Measurements from ENCODE around the gene CLTCL1.

CLTCL1 gene

DNA sequence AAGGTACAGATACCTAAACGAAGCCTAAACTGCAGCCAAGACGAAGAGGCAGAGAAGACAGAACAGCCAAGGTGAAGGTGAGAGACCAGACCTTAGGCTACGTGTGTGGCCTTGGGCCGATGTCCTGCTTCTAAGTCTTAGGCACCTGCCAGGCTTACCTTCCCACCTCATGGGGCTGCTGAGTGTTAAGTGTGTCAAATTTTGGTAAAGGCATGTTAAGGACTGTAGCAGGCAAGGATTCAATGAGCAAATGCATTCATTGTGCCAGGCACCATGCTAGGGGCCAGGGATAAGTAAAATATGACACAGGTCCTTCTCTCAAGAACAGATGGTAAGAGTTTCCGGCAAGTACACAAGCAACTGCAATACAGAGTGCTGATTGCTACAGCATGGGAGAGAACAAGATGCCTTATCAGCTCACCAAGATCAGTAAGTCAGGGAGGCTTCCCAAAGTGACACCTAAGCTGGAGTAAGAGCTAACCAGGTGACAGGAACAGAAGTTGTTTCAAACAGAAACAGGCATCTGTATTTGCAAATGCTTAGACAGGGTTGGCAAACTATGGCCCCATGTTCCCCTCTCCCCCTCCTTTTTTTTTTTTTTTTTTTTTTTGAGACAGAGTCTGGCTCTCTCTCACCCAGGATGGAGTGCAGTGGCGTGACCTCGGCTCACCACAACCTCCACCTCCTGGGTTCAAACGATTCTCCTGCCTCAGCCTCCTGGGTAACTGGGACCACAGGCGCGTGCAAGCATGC, 46.7 kb downstream of the CLTCL1 start:
- no peak for DNase-seq (ENCODE audit: low read depth)

DNA sequence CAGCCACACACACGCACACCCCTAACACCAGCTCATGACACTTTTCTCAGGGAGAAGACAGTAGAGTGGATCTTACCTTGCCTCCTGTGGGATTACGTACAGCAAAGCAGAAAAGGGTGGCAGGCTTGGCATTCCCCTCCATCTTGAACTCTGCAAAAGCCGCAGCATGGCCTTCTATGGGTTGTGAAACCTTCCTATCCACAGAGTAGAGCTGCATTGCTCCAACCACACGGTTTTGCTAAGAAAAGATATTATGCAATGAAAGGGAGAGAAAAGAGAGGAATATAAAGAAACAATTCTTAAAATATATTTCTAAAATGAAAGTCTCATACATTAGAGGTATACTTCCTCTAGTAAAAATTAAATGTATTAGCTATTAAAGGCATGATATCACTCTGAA, 48.8 kb downstream of the CLTCL1 start:
- DNase-seq (ENCODE audit: low read depth) = no peak

DNA sequence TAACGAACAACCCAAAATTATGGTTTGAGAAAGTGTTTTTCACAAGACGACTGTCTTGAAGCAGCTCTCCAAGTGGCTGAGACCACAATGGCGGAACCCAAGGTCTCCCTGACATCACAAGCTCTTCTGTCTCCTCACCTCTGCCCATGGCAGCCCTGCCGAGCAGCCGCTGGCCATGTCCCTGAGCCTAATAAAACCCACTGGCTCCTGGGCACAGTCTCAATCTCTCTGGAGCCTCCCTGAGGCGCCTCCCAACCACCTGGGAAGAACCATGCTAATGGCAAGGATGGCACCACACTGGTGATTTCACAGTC, 50.0 kb downstream of the CLTCL1 start:
- DNase-seq (ENCODE audit: low read depth) = no peak

DNA sequence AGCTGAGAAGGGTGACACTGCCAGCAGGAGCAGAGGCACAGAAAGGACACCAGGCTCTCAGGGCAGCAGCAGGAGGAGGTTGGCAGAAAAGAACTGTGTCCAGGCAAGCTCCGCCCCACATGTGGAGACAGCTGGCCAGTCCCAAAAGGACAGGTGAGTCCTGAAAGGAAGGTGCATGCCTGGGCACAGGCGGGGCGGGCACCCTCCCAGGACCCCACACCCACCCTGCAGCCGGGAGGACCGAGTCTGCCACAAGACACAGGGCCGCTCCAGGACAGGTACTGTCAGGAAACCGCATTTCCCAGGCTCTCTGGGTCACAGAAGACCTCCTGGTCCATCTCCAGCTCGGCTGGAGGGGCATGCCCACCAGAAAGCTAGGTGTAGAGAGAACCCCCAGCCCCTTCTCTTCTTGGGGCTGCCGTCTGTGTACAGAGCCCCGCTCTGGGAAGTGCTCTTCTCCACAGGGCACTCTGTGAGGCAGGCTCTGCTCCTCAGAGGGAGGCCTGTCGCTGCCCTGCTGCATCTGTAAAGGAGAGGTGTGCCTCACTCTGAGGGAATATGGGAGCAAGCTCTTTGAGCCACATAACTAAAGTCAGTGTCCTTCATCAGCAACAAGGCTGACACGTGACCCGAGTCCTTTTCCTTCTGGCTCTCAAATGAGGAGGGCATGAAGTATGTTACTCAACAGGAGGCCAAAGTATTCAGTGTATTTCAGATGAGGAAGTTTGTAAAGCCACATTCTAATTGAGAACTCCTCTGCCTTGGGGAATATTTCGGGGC, 50.5 kb downstream of the CLTCL1 start:
- DNase-seq (ENCODE audit: low read depth) = no peak

DNA sequence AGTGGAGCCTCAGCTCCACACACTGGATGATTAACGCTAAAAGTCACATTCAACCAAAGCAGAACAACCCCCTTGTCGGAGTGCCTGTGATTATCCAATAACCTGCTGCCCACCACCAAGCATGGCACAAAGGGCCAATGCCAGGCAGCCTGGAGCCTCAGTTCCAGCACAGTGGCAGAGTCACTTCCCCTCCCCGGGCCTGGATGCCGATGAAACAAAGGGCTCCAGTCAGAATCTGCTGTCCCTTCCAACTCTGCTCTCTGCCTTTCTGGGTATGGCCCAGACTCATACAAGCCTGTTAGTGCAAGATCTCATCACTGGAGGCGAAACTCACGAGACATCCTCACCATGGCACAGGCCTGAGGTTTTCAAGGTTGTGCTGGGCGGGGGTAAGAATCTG, 52.1 kb downstream of the CLTCL1 start:
- no peak for DNase-seq (ENCODE audit: low read depth)

DNA sequence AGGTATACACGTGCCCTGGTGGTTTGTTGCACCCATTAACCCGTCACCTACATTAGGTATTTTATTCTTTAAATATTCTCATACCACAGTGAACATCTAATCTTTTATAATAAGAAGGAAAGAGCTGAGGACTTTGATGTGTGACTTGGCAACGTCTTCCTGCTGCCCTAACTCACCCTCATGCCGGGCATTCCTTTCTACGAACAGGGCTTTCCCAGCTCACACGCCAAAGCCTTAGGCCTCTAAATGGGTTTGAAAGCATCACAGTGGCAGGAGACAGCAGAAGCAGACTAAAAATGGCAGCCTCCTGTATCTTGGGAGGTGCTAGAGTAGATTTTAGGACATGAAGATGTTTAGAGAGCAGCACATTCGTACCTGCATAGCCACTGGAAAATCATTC, 52.6 kb downstream of the CLTCL1 start:
- no peak for DNase-seq (ENCODE audit: low read depth)

DNA sequence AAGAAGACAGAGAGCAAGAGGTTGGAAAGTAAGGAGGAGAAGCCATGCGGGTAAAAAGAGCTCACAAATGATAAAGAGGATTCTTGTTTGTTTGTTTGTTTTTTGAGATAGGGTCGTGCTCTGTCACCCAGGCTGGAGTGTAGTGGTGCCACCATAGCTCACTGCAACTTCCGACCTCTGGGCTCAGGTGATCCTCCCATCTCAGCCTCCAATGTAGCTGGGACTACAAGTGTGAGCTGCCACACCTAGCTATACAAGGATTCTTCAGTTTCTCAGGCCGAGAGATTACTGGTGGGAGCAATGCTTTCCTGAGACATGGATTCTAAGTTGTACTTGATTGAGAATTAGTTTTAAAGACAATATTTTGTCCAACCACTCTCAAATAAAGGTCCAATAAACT, 55.6 kb downstream of the CLTCL1 start:
- DNase-seq (ENCODE audit: low read depth) = no peak

DNA sequence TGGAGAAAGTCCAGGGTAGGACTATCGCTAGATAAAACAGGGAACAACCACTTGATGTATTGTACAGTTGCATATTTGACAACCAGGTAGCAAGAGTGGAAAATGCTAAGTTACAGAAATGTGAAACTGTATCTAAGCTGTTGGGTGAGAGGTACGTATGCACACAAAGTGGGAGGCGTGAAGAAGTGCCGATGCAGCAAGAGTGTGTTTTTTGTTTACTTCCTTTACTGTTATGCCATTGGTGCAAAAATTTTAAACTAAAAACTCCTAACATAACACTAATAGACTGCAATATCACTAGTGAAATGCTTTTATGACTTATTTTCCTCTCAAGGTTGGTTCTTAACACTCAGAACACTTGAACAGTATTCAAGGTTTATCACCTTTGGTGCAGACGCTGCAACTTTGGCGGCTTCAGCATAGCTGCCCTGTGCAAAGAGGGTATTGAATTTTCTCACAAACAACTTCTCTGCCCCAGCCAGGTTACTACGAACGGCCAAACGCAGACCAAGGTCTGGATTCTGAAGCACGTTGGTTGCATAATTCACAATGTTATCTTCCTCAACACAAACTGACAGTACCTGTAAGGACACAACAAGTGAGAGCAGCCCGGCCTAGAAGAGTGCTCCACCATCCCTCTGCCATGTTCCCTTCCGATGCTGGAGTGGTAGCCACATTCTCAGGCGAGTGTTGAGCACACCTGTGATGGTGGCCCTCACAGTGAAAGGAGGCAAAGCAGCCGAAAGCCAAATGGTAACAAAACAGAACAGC, 57.2 kb downstream of the CLTCL1 start:
- no peak for DNase-seq (ENCODE audit: low read depth)

DNA sequence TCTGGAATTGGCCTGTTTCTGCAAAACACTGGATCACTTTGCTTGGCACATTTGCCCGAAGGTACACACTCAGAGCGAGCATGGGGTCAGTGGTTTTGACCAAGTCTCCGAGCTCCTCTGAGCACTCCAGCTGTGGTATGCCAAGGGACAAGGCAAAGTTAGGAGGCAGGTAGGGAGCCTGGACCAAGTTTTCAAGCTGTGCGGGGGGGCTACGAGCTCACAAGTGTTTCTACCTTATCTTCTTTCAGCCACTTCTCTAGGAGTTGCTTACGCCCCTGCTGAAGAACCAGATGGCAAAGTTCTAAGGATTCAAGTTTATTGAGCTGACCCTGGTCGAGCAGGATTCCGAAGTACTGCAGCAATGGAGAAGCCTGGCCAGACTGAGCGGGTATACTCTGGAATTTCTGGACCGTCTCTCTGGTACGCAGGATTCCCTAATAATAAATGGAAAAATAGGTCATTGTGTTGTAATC, 58.3 kb downstream of the CLTCL1 start:
- no peak for DNase-seq (ENCODE audit: low read depth)

DNA sequence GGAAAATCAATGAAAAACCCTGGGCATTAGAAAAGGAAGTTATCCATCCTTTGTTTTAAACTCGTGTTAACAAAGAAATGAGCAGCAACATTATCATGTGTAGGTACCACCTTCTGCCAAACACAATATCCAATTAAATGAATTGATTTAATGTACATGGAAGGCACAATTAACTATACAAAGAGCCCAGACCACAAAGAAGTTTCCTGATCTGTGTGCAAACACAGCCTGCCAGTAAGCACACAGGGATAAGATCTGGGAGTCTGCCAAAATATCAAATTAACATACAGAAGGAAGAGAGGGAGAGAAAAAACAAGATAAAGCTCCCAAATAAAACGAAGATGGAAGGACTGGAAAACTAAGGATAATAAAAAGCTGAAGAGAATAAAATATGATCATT, 58.9 kb downstream of the CLTCL1 start:
- no peak for DNase-seq (ENCODE audit: low read depth)

DNA sequence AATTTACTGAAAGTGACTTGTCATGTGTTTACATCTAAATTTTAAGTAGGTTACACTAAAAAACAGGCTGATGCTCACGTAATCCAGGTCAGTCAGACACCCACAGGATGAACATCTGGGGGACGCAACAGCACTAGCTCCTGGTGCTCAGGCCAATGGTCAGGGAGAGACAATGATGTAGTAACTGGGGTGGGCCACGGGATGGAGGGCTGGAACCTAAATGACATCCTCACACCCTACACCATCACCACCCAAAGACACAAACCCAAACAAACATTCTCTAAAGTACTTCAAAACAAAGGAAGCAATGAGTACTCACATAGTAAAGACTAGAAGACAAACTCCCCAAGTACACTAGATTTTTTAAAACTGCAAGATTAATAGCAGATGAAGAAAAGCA, 59.5 kb downstream of the CLTCL1 start:
- no peak for DNase-seq (ENCODE audit: low read depth)

DNA sequence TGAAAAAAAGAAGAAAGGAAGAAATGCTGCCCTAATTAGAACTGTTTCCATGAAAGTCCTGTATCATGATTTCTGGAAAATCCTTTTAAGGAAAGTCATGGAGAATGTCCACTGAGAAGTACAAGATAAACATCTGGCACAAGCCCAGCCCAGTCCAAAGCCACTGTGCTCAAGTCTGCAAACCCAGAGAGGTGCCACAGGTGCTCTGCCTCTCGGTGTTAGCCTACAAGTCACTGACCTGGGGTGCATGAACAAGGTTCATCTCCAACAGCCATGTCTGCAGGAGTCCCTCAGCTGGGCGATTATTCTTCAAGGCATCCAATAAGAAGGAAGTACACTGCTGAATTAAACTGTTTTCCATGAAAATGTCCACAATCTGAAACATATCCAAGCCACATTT, 61.9 kb downstream of the CLTCL1 start:
- no peak for DNase-seq (ENCODE audit: low read depth)

DNA sequence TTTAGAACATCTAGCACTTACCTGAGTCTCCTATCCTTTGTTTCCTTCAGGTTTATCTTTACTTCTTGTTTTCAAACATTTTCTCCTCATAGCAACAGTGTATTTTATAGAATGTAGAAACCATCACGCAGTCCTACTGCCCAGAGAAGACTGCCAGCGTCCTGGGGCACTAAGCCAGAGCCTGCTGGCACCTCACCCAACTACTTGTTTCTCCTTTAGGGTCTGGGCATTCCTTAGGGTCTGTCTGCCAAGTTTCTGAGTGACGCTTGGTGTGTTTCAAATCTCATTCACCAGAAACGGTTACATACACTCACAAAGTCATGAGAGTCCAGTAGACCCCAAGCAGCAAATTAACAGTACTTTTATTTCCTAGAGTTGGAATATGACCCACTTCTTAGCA, 63.3 kb downstream of the CLTCL1 start:
- DNase-seq (ENCODE audit: low read depth) = no peak

DNA sequence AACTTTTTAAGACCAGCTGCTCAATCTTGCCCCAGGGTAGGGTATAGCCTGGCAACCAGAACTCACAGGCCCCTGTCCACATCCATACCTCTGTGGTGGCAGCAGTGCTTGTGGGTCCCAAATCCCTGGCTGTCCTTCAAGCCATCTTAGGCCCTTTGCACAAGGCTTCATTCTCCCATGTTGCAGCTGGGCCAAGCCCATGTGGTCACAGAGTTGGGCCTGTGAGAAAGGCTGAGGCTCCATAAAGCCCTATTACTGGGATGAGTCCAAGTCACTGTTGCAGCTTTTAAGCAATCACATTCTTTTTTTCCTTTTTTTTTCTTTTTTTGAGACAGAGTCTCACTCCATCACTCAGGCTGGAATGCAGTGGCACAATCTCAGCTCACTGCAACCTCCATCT, 65.1 kb downstream of the CLTCL1 start:
- DNase-seq (ENCODE audit: low read depth) = no peak

DNA sequence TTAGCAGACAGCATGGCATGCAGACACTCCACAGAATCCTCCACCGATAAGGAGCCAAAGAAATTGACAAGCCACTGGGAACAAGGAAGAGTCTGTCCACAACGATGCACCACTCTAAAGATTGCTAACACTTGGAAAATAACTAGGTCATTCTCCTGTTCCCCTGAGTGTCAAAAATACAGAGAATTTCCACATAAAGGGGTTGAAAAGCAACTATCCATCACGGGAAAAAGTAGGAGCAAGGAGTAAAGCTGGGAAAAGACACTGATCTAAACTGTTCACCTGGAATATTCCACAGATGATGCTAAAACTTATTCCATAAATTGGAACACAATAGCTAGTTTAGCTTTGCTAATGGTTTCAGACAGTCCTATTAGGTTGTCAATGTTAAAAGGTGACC, 66.0 kb downstream of the CLTCL1 start:
- DNase-seq (ENCODE audit: low read depth) = no peak

DNA sequence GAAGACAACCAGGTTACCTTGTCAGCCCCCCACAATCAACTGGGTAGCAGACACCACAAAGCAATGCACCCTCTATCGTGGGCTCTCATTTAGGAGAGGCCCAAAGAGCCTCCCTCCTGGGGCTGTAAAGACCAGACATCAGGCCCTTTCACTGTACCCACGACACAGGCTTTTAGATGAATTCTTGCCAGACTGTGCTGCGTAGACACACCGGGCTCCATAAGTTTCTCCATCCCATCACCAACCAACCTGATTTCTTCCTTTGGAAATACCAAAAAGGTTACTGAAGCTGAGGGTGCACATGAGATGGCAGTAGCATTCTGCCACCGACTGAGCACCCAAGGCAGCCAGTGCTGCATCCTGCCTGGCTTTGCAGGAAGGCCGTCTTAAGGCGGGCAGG, 66.5 kb downstream of the CLTCL1 start:
- no peak for DNase-seq (ENCODE audit: low read depth)

DNA sequence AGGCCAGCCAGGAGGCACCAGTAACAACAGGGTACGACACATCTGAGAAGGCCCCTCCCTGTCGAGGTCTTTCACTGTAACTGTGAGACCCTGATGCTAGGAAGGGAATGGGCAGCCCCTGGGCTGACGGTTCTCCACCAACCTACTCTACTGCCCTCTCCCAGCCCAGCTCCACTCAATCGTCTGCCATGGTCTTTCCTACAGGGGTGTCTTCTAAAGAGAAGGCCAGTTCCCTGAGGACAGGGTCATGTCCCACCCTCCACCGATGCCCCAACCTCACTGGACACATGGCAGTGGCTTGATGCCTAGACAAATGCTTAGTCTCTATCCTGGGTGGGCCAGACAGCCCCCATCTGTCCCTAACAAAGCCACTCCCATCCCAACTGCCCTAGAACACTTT, 67.0 kb downstream of the CLTCL1 start:
- DNase-seq (ENCODE audit: low read depth) = no peak

DNA sequence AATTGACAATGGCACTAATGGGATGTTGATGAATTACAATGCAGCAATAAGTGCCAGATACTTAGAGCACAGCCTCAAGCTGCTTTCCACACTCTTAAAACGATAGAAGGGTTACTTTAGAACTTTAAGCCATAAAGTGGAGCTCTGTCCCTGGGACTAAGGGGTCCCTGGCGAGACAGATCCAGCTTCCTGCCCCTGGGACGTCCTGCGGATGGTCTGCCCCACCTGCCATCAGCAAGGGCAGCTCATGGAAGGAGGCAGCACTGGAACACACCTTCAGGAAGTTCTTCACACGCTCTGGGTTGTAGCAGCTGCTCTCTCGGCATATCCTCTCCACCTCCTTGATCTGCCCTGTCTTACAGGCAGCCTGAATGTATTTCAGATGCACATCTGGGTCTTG, 67.9 kb downstream of the CLTCL1 start:
- no peak for DNase-seq (ENCODE audit: low read depth)

DNA sequence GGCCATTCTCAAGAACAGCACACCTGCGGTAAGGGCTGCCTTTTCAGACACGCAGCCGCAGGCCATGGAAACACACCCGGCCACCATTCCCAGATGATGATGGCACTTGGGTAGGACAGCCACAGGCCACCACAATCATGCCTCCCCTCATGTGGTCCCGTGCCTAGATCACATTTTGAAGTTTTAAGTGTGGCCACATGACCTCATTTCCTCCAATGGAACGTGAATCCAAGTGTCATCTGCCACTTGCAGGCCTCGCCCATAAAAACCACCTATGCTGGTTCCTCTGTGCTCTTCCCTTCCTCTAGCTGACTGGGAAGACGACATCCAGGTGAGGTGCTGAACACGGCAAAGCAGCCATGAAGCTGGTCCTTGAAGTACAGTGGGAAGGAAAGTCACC, 68.4 kb downstream of the CLTCL1 start:
- no peak for DNase-seq (ENCODE audit: low read depth)

DNA sequence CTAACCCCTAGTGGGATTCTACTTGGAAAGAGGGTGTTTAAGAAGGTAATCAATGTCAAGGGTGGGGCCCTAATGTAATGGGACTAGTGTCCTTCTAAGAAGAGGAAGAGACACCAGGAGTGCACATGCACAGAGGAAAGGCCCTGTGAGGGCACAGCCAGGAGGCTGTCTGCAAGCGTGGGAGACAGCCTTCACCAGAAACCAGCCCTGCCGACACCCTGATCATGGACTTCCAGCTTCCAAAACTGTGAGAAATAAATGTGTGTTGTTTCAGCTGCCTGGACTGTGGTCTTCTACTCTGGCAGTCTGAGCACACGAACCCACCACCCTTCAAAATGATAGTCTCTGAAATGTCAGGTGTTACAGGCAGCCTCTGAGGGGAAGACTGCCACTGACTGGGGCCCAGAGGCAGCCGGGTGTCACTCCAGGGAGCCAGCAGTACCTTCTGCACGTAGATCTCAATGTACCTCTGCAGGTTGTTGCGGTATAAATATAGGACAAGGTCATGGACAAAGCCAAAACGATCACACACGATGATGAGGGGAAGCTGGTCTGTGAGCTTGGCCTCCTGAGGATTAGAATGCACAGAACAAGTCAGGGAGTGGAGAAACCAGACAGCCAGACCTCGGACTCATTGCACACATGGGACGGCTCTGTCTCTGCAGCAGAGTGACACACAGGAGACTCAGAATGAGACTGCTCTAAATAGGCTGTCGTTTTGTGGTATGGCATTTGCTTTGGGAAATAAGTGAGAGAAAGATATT, 69.1 kb downstream of the CLTCL1 start:
- no peak for DNase-seq (ENCODE audit: low read depth)

DNA sequence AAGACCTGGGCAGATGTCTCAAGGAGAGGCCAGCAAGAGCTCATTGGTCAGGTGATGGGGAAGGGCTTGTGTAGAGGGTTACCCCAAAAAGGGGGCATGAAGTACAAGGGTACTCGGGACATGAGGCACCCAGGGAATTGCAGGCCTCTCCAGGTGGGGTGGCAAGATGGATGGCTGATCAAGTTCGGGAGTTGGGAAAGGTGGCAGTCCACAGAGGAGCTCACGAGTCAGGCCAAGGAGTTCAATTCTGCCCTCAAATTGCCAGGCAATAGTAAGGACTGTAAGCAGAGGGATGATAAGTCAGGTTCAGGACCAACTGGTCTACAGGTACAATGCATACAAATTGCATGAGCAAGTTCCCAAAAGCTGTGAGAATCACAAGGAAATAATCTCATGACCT, 70.7 kb downstream of the CLTCL1 start:
- no peak for DNase-seq (ENCODE audit: low read depth)

DNA sequence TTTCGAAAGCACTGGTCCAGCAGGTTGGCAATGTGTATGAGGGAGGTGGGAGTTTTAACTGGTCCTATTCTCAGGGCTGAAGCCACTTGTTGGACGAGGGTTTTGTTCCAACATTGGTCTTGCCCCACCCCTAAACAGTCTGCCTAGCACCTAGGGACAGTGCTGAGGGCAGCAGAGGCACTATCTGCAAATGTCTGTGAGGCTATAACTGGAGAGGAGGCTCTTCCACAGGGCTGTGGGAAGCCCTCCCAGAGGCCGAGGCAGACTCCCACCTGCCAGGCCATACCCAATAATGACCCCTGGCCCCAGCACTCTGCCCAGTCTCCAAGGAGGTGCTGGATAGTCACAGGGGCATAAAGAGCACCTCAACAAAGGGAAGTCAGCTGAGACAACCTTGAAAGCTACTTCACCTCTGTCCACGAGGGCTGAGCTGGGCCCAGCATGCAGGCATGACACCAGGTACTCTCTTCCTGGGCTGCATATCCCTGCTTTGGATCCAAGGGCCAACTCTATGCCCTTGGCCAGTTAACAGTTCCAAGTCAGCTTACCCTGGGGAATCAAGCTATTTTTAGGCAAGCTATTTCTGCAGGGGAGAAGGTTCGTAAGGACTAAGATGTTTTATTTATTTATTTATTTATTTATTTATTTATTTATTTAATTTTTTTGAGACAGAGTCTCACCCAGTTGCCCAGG, 72.8 kb downstream of the CLTCL1 start:
- DNase-seq (ENCODE audit: low read depth) = no peak
